Retina (tissue), 1 donor: ENCODE measurements around the gene SERINC2.
"Not testable (repeated sequence)": the region's sequence is repeated elsewhere in the genome, so short reads cannot be mapped to it uniquely, and the experiment has no call there.

Experiments
- DNase-seq: peaks from one replicate; pipeline ENCODE4 v3.0.0-alpha.2; 2016

Gene SERINC2

GRCh38 chr1:31473508-31473907, 60.5 kb downstream of the SERINC2 start:
- not testable (repeated sequence) for DNase-seq

GRCh38 chr1:31474567-31474966, 61.6 kb downstream of the SERINC2 start:
- DNase-seq, result not testable (repeated sequence)

GRCh38 chr1:31476891-31477846, 64.2 kb downstream of the SERINC2 start:
- DNase-seq, result peak; percentile 55

- no peak for DNase-seq
These were observed 65.2 kb downstream of the SERINC2 start for GRCh38 chr1:31478167-31478566.

- no peak for DNase-seq
These were observed 66.8 kb downstream of the SERINC2 start for GRCh38 chr1:31479811-31480210.

GRCh38 chr1:31480426-31480825, 67.4 kb downstream of the SERINC2 start:
- not testable (repeated sequence) for DNase-seq

- DNase-seq, result no peak
These were observed 69.5 kb downstream of the SERINC2 start for GRCh38 chr1:31482482-31483011.

- peak; percentile 74 for DNase-seq
These were observed 70.3 kb downstream of the SERINC2 start for GRCh38 chr1:31483012-31483946.
